ENCODE results near the gene OR1M1. TPM values are rescaled to one million over a fixed set of nuclear protein-coding genes. Genes with fewer than 3 reads are reported as not detected.
"Not testable (repeated sequence)": the region's sequence is repeated elsewhere in the genome, so short reads cannot be mapped to it uniquely, and the experiment has no call there.

The OR1M1 gene
- total RNA-seq, 2 donors from 2014 or later = not detected

- H3K36me3 ChIP-seq = no peaks in the 10 kb centered on the region
- DNase-seq (ENCODE audit: low spot score) = no peak
- H3K4me3 ChIP-seq = no peak overlapping the region
- no peaks in the 10 kb centered on the region for H3K9me3 ChIP-seq
- no peak for TF ChIP-seq CTCF (IDR thresholded peaks at IDR 0.05)
- no peaks in the 10 kb centered on the region for H3K4me1 ChIP-seq
- no peaks in the 10 kb centered on the region for H3K27me3 ChIP-seq
- no peak overlapping the region for H3K27ac ChIP-seq
Observed at GRCh38 chr19:9043524-9043923, 43.3 kb upstream of the OR1M1 start.

GRCh38 chr19:9044449-9044848 lies 42.4 kb upstream of the OR1M1 start:
- no peak for DNase-seq (ENCODE audit: low spot score)
- Histone ChIP-seq H3K27ac (no peak overlapping the region), H3K36me3 (no peaks in the 10 kb centered on the region), H3K4me1 (no peaks in the 10 kb centered on the region), H3K27me3 (no peaks in the 10 kb centered on the region), H3K9me3 (no peaks in the 10 kb centered on the region), H3K4me3 (no peak overlapping the region)
- TF ChIP-seq CTCF (IDR thresholded peaks at IDR 0.05) = no peak

GRCh38 chr19:9046694-9047093 lies 40.2 kb upstream of the OR1M1 start:
- DNase-seq (ENCODE audit: low spot score) = no peak
- no peak for TF ChIP-seq CTCF (IDR thresholded peaks at IDR 0.05)
- Histone ChIP-seq H3K27me3 (no peaks in the 10 kb centered on the region), H3K4me1 (no peaks in the 10 kb centered on the region), H3K4me3 (no peak overlapping the region), H3K9me3 (no peaks in the 10 kb centered on the region), H3K27ac (no peak overlapping the region), H3K36me3 (no peaks in the 10 kb centered on the region)

- no peaks in the 10 kb centered on the region for H3K9me3 ChIP-seq
- H3K4me3 ChIP-seq = no peak overlapping the region
- no peak for DNase-seq (ENCODE audit: low spot score)
- H3K36me3 ChIP-seq = no peaks in the 10 kb centered on the region
- no peaks in the 10 kb centered on the region for H3K4me1 ChIP-seq
- H3K27me3 ChIP-seq = no peaks in the 10 kb centered on the region
- no peak for TF ChIP-seq CTCF (IDR thresholded peaks at IDR 0.05)
- no peak overlapping the region for H3K27ac ChIP-seq
Observed at GRCh38 chr19:9052894-9053293, 34.0 kb upstream of the OR1M1 start.

GRCh38 chr19:9053674-9054073 lies 33.2 kb upstream of the OR1M1 start:
- not testable (repeated sequence) for H3K4me3 ChIP-seq; DNase-seq (ENCODE audit: low spot score); H3K9me3 ChIP-seq; H3K36me3 ChIP-seq; H3K27ac ChIP-seq; H3K4me1 ChIP-seq; H3K27me3 ChIP-seq

GRCh38 chr19:9054207-9054606 lies 32.7 kb upstream of the OR1M1 start:
- Histone ChIP-seq H3K27ac (no peak overlapping the region), H3K27me3 (no peaks in the 10 kb centered on the region), H3K4me1 (no peaks in the 10 kb centered on the region), H3K9me3 (no peaks in the 10 kb centered on the region), H3K36me3 (no peaks in the 10 kb centered on the region), H3K4me3 (no peak overlapping the region)
- no peak for TF ChIP-seq CTCF (IDR thresholded peaks at IDR 0.05)
- no peak for DNase-seq (ENCODE audit: low spot score)
